ENCODE measurements around the gene PPP1R37. TPM values are rescaled to one million over a fixed set of nuclear protein-coding genes. Genes with fewer than 3 reads are reported as not detected.

The PPP1R37 gene
- total RNA-seq, 2 donors from 2014 or later, result 19.6 to 22.6 TPM

GRCh38 chr19:45119582-45119981 is 26.6 kb downstream of the PPP1R37 start:
- DNase-seq (ENCODE audit: low spot score), result no peak
- Histone ChIP-seq H3K9me3 (no peaks in the 10 kb centered on the region), H3K27ac (no peak overlapping the region), H3K4me1 (ENCODE audit: control insufficient read depth in 1 of 2, low read depth in 2 of 2) (no peaks in the 10 kb centered on the region), H3K27me3 (replicated peaks; ENCODE audit: insufficient read depth) (no peaks in the 10 kb centered on the region), H3K4me3 (no peak overlapping the region), H3K36me3 (no peaks in the 10 kb centered on the region)
- ATAC-seq (ENCODE audit: insufficient number of reproducible peaks, low FRiP score, low read depth), result no peak
- no peak for TF ChIP-seq CTCF (IDR thresholded peaks at IDR 0.05)

- DNase-seq (ENCODE audit: low spot score) (no peak), ATAC-seq (ENCODE audit: insufficient number of reproducible peaks, low FRiP score, low read depth) (no peak)
- no peak for TF ChIP-seq CTCF (IDR thresholded peaks at IDR 0.05)
Measured at GRCh38 chr19:45121827-45122345, 28.9 kb downstream of the PPP1R37 start.

GRCh38 chr19:45122832-45123231 is 29.9 kb downstream of the PPP1R37 start:
- Histone ChIP-seq H3K4me3 (no peak overlapping the region), H3K36me3 (no peaks in the 10 kb centered on the region), H3K27ac (no peak overlapping the region), H3K4me1 (ENCODE audit: control insufficient read depth in 1 of 2, low read depth in 2 of 2) (no peaks in the 10 kb centered on the region), H3K27me3 (replicated peaks; ENCODE audit: insufficient read depth) (no peaks in the 10 kb centered on the region), H3K9me3 (no peaks in the 10 kb centered on the region)
- DNase-seq (ENCODE audit: low spot score) (no peak), ATAC-seq (ENCODE audit: insufficient number of reproducible peaks, low FRiP score, low read depth) (no peak)
- no peak for TF ChIP-seq CTCF (IDR thresholded peaks at IDR 0.05)

More at GRCh38 chr19:45121827-45122345, 28.9 kb downstream of the PPP1R37 start:
- H3K9me3 ChIP-seq, result no peaks in the 10 kb centered on the region
- H3K4me3 ChIP-seq, result no peak overlapping the region
- H3K27ac ChIP-seq, result no peak overlapping the region
- H3K36me3 ChIP-seq, result no peaks in the 10 kb centered on the region
- H3K27me3 ChIP-seq (replicated peaks; ENCODE audit: insufficient read depth), result no peaks in the 10 kb centered on the region
- H3K4me1 ChIP-seq (ENCODE audit: control insufficient read depth in 1 of 2, low read depth in 2 of 2), result no peaks in the 10 kb centered on the region

- H3K27me3 ChIP-seq (replicated peaks; ENCODE audit: insufficient read depth), result no peaks in the 10 kb centered on the region
- ATAC-seq (ENCODE audit: insufficient number of reproducible peaks, low FRiP score, low read depth) (no peak), DNase-seq (ENCODE audit: low spot score) (no peak)
- H3K9me3 ChIP-seq, result no peaks in the 10 kb centered on the region
- H3K27ac ChIP-seq, result no peak overlapping the region
- H3K4me3 ChIP-seq, result no peak overlapping the region
- no peaks in the 10 kb centered on the region for H3K36me3 ChIP-seq
- no peaks in the 10 kb centered on the region for H3K4me1 ChIP-seq (ENCODE audit: control insufficient read depth in 1 of 2, low read depth in 2 of 2)
- TF ChIP-seq CTCF (IDR thresholded peaks at IDR 0.05), result no peak
Measured at GRCh38 chr19:45123440-45123850, 30.5 kb downstream of the PPP1R37 start.

- no peaks in the 10 kb centered on the region for H3K9me3 ChIP-seq
- ATAC-seq (ENCODE audit: insufficient number of reproducible peaks, low FRiP score, low read depth), result no peak
- no peaks in the 10 kb centered on the region for H3K36me3 ChIP-seq
- DNase-seq (ENCODE audit: low spot score), result no peak
- no peaks in the 10 kb centered on the region for H3K4me1 ChIP-seq (ENCODE audit: control insufficient read depth in 1 of 2, low read depth in 2 of 2)
- no peak overlapping the region for H3K27ac ChIP-seq
- TF ChIP-seq CTCF (IDR thresholded peaks at IDR 0.05), result no peak
- H3K27me3 ChIP-seq (replicated peaks; ENCODE audit: insufficient read depth), result no peaks in the 10 kb centered on the region
- no peak overlapping the region for H3K4me3 ChIP-seq
Measured at GRCh38 chr19:45124021-45124420, 31.0 kb downstream of the PPP1R37 start.
